ENCODE measurements around the gene LPIN2. TPM values are rescaled to one million over a fixed set of nuclear protein-coding genes. Genes with fewer than 3 reads are reported as not detected.
"Not testable (repeated sequence)": the region's sequence is repeated elsewhere in the genome, so short reads cannot be mapped to it uniquely, and the experiment has no call there.

The LPIN2 gene
- total RNA-seq, 1 experiment from 2014 or later: 15.7 TPM

- Mint-ChIP-seq H3K9me3 (ENCODE audit: low read depth, unreplicated experiment) (no peaks in the 10 kb centered on the region), H3K4me1 (ENCODE audit: low read depth, unreplicated experiment) (peaks cover 9% of the 10 kb centered on the region), H3K4me3 (ENCODE audit: low read depth, unreplicated experiment) (no peak overlapping the region), H3K27ac (ENCODE audit: unreplicated experiment) (no peak overlapping the region), H3K27me3 (ENCODE audit: unreplicated experiment) (no peaks in the 10 kb centered on the region), H3K36me3 (ENCODE audit: insufficient read depth, unreplicated experiment) (no peaks in the 10 kb centered on the region)
- CTCF ChIA-PET: no interaction called here
- no TSS peak for BruUV-seq (replicated peaks)
- no peak for TF ChIP-seq CTCF (IDR thresholded peaks at IDR 0.05; ENCODE audit: unreplicated experiment)
- intact Hi-C loops (cut with micrococcal nuclease; ENCODE audit: unreplicated experiment): no loop called here
- DNase-seq: no peak
Observed at GRCh38 chr18:3029215-3029952, 16.4 kb upstream of the LPIN2 start.

- H3K27me3 Mint-ChIP-seq (ENCODE audit: unreplicated experiment); H3K36me3 Mint-ChIP-seq (ENCODE audit: insufficient read depth, unreplicated experiment); CTCF ChIA-PET; BruUV-seq (replicated peaks); intact Hi-C loops (cut with micrococcal nuclease; ENCODE audit: unreplicated experiment); H3K4me3 Mint-ChIP-seq (ENCODE audit: low read depth, unreplicated experiment); DNase-seq; H3K4me1 Mint-ChIP-seq (ENCODE audit: low read depth, unreplicated experiment); H3K27ac Mint-ChIP-seq (ENCODE audit: unreplicated experiment); H3K9me3 Mint-ChIP-seq (ENCODE audit: low read depth, unreplicated experiment): not testable (repeated sequence)
Observed at GRCh38 chr18:3028115-3028514, 15.2 kb upstream of the LPIN2 start.

DNA sequence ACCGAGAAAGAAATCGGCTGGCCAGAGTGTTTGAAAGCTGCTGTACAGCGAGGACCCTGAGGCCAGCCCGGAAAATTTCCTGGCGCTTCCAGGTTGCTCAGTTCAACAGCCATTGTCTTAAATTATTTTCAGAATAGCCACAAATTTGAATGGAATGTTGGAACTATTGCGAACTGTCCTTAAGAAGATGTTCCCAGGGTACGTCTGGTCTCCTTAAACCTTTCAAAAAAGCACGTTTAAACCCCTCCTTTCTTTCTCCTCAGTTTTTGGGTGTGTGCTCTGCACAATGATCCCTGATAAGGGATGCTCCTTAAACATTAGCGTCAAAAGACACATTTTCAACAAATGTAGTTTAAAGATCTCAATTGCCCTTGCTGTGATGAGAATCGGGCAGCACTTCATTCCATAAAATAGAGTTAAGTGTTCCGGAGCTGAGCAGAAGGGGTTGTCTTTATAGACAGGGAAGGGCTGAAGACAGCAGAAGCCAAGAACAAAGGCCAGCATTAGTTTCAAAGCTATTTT lies 14.5 kb upstream of the LPIN2 start:
- CTCF ChIA-PET: no interaction called here
- H3K4me3 Mint-ChIP-seq (ENCODE audit: low read depth, unreplicated experiment): no peak overlapping the region
- no peak for TF ChIP-seq CTCF (IDR thresholded peaks at IDR 0.05; ENCODE audit: unreplicated experiment)
- H3K36me3 Mint-ChIP-seq (ENCODE audit: insufficient read depth, unreplicated experiment): no peaks in the 10 kb centered on the region
- no peaks in the 10 kb centered on the region for H3K27me3 Mint-ChIP-seq (ENCODE audit: unreplicated experiment)
- DNase-seq: no peak
- BruUV-seq (replicated peaks): no TSS peak
- peaks cover 9% of the 10 kb centered on the region for H3K4me1 Mint-ChIP-seq (ENCODE audit: low read depth, unreplicated experiment)
- intact Hi-C loops (cut with micrococcal nuclease; ENCODE audit: unreplicated experiment): no loop called here
- no peaks in the 10 kb centered on the region for H3K9me3 Mint-ChIP-seq (ENCODE audit: low read depth, unreplicated experiment)
- no peak overlapping the region for H3K27ac Mint-ChIP-seq (ENCODE audit: unreplicated experiment)

GRCh38 chr18:3025544-3025943 lies 12.6 kb upstream of the LPIN2 start:
- Mint-ChIP-seq H3K36me3 (ENCODE audit: insufficient read depth, unreplicated experiment) (no peaks in the 10 kb centered on the region), H3K9me3 (ENCODE audit: low read depth, unreplicated experiment) (no peaks in the 10 kb centered on the region), H3K27me3 (ENCODE audit: unreplicated experiment) (no peaks in the 10 kb centered on the region), H3K4me1 (ENCODE audit: low read depth, unreplicated experiment) (peaks cover 9% of the 10 kb centered on the region), H3K27ac (ENCODE audit: unreplicated experiment) (no peak overlapping the region), H3K4me3 (ENCODE audit: low read depth, unreplicated experiment) (no peak overlapping the region)
- TF ChIP-seq CTCF (IDR thresholded peaks at IDR 0.05; ENCODE audit: unreplicated experiment): no peak
- CTCF ChIA-PET: no interaction called here
- BruUV-seq (replicated peaks): no TSS peak
- intact Hi-C loops (cut with micrococcal nuclease; ENCODE audit: unreplicated experiment): no loop called here
- DNase-seq: no peak

DNA sequence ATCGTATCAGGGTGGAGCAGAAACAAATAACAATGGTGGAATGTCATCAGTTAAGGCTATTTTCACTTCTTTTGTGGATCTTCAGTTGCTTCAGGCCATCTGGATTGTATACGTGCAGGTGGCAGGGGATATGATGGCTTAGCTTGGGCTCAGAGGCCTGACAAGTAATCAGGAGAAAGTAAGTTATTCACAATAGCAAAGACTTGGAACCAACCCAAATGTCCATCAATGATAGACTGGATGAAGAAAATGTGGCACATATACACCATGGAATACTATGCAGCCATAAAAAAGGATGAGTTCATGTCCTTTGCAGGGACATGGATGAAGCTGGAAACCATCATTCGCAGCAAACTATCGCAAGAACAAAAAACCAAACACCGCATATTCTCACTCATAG lies 10.7 kb upstream of the LPIN2 start:
- H3K4me3 Mint-ChIP-seq (ENCODE audit: low read depth, unreplicated experiment); H3K27ac Mint-ChIP-seq (ENCODE audit: unreplicated experiment); H3K4me1 Mint-ChIP-seq (ENCODE audit: low read depth, unreplicated experiment); DNase-seq; H3K9me3 Mint-ChIP-seq (ENCODE audit: low read depth, unreplicated experiment); BruUV-seq (replicated peaks); H3K36me3 Mint-ChIP-seq (ENCODE audit: insufficient read depth, unreplicated experiment); H3K27me3 Mint-ChIP-seq (ENCODE audit: unreplicated experiment); CTCF ChIA-PET; intact Hi-C loops (cut with micrococcal nuclease; ENCODE audit: unreplicated experiment): not testable (repeated sequence)
